Measurements from ENCODE around the gene BOLA2B.

The BOLA2B gene

GRCh38 chr16:30147843-30148510 lies 45.5 kb downstream of the BOLA2B start:
- Histone ChIP-seq H3K27ac (ENCODE audit: low read length, poor library complexity, severe bottlenecking) (no peak overlapping the region), H3K79me1 (replicated peaks; ENCODE audit: low read length, poor library complexity, severe bottlenecking) (no peaks in the 10 kb centered on the region), H2AK5ac (ENCODE audit: low read length, severe bottlenecking) (no peak overlapping the region), H3K23ac (ENCODE audit: low read length in 2 of 2) (no peak overlapping the region), H2AFZ (ENCODE audit: low read depth, low read length) (no peak overlapping the region), H3K9me3 (ENCODE audit: control insufficient read depth, low read length) (peaks cover 10% of the 10 kb centered on the region), H3K4me1 (ENCODE audit: control insufficient read depth, insufficient read depth, low read depth, low read length) (no peaks in the 10 kb centered on the region), H3K4ac (ENCODE audit: low read depth in 1 of 2, low read length in 2 of 2) (no peak overlapping the region), H2BK12ac (ENCODE audit: low read length in 2 of 2) (no peak overlapping the region), H3K36me3 (ENCODE audit: control insufficient read depth in 1 of 2, insufficient read depth in 2 of 2, low read depth in 1 of 2, low read length in 2 of 2) (no peaks in the 10 kb centered on the region), H3K4me2 (ENCODE audit: low read length, poor library complexity, severe bottlenecking) (no peak overlapping the region), H3K4me3 (ENCODE audit: insufficient read depth in 1 of 2, low read depth in 1 of 2, low read length in 2 of 2) (no peak overlapping the region), H3K27me3 (ENCODE audit: control insufficient read depth in 1 of 2, insufficient read depth in 1 of 2, low read length in 2 of 2) (peaks cover 0 to 5% of the 10 kb centered on the region in 2 experiments), H3K14ac (ENCODE audit: low read length in 2 of 2) (no peak overlapping the region), H4K8ac (ENCODE audit: low read length) (no peak overlapping the region), H2BK15ac (ENCODE audit: low read depth, poor library complexity, severe bottlenecking) (no peak overlapping the region), H3K9ac (ENCODE audit: low read length) (no peak overlapping the region), H2BK120ac (ENCODE audit: low read depth, low read length) (no peak overlapping the region), H3K18ac (ENCODE audit: low read depth in 1 of 2, low read length in 2 of 2) (no peak overlapping the region), H4K91ac (ENCODE audit: low read length) (no peak overlapping the region), H2BK5ac (ENCODE audit: low read depth, low read length, poor library complexity, severe bottlenecking) (no peak overlapping the region)
- DNase-seq = no peak
- WGBS = 83% methylated on average over 2 of the region's 3 CpGs

- WGBS = 78% methylated on average over 1 of the region's 1 CpG
- H3K4me1 ChIP-seq (ENCODE audit: control insufficient read depth, insufficient read depth, low read depth, low read length) = no peaks in the 10 kb centered on the region
- no peak overlapping the region for H3K27ac ChIP-seq (ENCODE audit: low read length, poor library complexity, severe bottlenecking)
- no peak overlapping the region for H2AFZ ChIP-seq (ENCODE audit: low read depth, low read length)
- no peak overlapping the region for H4K91ac ChIP-seq (ENCODE audit: low read length)
- no peaks in the 10 kb centered on the region for H3K36me3 ChIP-seq (ENCODE audit: control insufficient read depth in 1 of 2, insufficient read depth in 2 of 2, low read depth in 1 of 2, low read length in 2 of 2)
- H2BK15ac ChIP-seq (ENCODE audit: low read depth, poor library complexity, severe bottlenecking) = no peak overlapping the region
- H4K8ac ChIP-seq (ENCODE audit: low read length) = no peak overlapping the region
- no peak overlapping the region for H2BK120ac ChIP-seq (ENCODE audit: low read depth, low read length)
- no peak overlapping the region for H3K18ac ChIP-seq (ENCODE audit: low read depth in 1 of 2, low read length in 2 of 2)
- no peak overlapping the region for H3K4me2 ChIP-seq (ENCODE audit: low read length, poor library complexity, severe bottlenecking)
- no peak overlapping the region for H3K4ac ChIP-seq (ENCODE audit: low read depth in 1 of 2, low read length in 2 of 2)
- peaks cover 0 to 6% of the 10 kb centered on the region in 2 experiments for H3K27me3 ChIP-seq (ENCODE audit: control insufficient read depth in 1 of 2, insufficient read depth in 1 of 2, low read length in 2 of 2)
- no peak for DNase-seq
- H2BK12ac ChIP-seq (ENCODE audit: low read length in 2 of 2) = no peak overlapping the region
- no peak overlapping the region for H3K9ac ChIP-seq (ENCODE audit: low read length)
- H2AK5ac ChIP-seq (ENCODE audit: low read length, severe bottlenecking) = no peak overlapping the region
- H3K4me3 ChIP-seq (ENCODE audit: insufficient read depth in 1 of 2, low read depth in 1 of 2, low read length in 2 of 2) = no peak overlapping the region
- H3K14ac ChIP-seq (ENCODE audit: low read length in 2 of 2) = no peak overlapping the region
- no peaks in the 10 kb centered on the region for H3K79me1 ChIP-seq (replicated peaks; ENCODE audit: low read length, poor library complexity, severe bottlenecking)
- H3K9me3 ChIP-seq (ENCODE audit: control insufficient read depth, low read length) = peaks cover 10% of the 10 kb centered on the region
- no peak overlapping the region for H3K23ac ChIP-seq (ENCODE audit: low read length in 2 of 2)
- no peak overlapping the region for H2BK5ac ChIP-seq (ENCODE audit: low read depth, low read length, poor library complexity, severe bottlenecking)
These were observed 47.8 kb downstream of the BOLA2B start for GRCh38 chr16:30145657-30146056.

GRCh38 chr16:30144917-30145316 lies 48.5 kb downstream of the BOLA2B start:
- H3K23ac ChIP-seq (ENCODE audit: low read length in 2 of 2) = no peak overlapping the region
- H3K27ac ChIP-seq (ENCODE audit: low read length, poor library complexity, severe bottlenecking) = no peak overlapping the region
- H3K36me3 ChIP-seq (ENCODE audit: control insufficient read depth in 1 of 2, insufficient read depth in 2 of 2, low read depth in 1 of 2, low read length in 2 of 2) = no peaks in the 10 kb centered on the region
- H4K8ac ChIP-seq (ENCODE audit: low read length) = no peak overlapping the region
- H2BK5ac ChIP-seq (ENCODE audit: low read depth, low read length, poor library complexity, severe bottlenecking) = no peak overlapping the region
- H3K9ac ChIP-seq (ENCODE audit: low read length) = no peak overlapping the region
- no peak overlapping the region for H2BK15ac ChIP-seq (ENCODE audit: low read depth, poor library complexity, severe bottlenecking)
- no peak overlapping the region for H3K4me2 ChIP-seq (ENCODE audit: low read length, poor library complexity, severe bottlenecking)
- H3K9me3 ChIP-seq (ENCODE audit: control insufficient read depth, low read length) = peaks cover 10% of the 10 kb centered on the region
- no peak overlapping the region for H2AFZ ChIP-seq (ENCODE audit: low read depth, low read length)
- H3K79me1 ChIP-seq (replicated peaks; ENCODE audit: low read length, poor library complexity, severe bottlenecking) = no peaks in the 10 kb centered on the region
- H3K4me3 ChIP-seq (ENCODE audit: insufficient read depth in 1 of 2, low read depth in 1 of 2, low read length in 2 of 2) = no peak overlapping the region
- no peak overlapping the region for H4K91ac ChIP-seq (ENCODE audit: low read length)
- peaks cover 0 to 6% of the 10 kb centered on the region in 2 experiments for H3K27me3 ChIP-seq (ENCODE audit: control insufficient read depth in 1 of 2, insufficient read depth in 1 of 2, low read length in 2 of 2)
- no peak overlapping the region for H2BK120ac ChIP-seq (ENCODE audit: low read depth, low read length)
- H2AK5ac ChIP-seq (ENCODE audit: low read length, severe bottlenecking) = no peak overlapping the region
- no peak for DNase-seq
- no peaks in the 10 kb centered on the region for H3K4me1 ChIP-seq (ENCODE audit: control insufficient read depth, insufficient read depth, low read depth, low read length)
- H3K14ac ChIP-seq (ENCODE audit: low read length in 2 of 2) = no peak overlapping the region
- WGBS = no CpG with 5 or more reads among the region's 1 CpG
- H2BK12ac ChIP-seq (ENCODE audit: low read length in 2 of 2) = no peak overlapping the region
- no peak overlapping the region for H3K4ac ChIP-seq (ENCODE audit: low read depth in 1 of 2, low read length in 2 of 2)
- no peak overlapping the region for H3K18ac ChIP-seq (ENCODE audit: low read depth in 1 of 2, low read length in 2 of 2)

GRCh38 chr16:30144017-30144416 lies 49.4 kb downstream of the BOLA2B start:
- Histone ChIP-seq H3K79me1 (replicated peaks; ENCODE audit: low read length, poor library complexity, severe bottlenecking) (no peaks in the 10 kb centered on the region), H3K4ac (ENCODE audit: low read depth in 1 of 2, low read length in 2 of 2) (no peak overlapping the region), H2BK12ac (ENCODE audit: low read length in 2 of 2) (no peak overlapping the region), H3K4me1 (ENCODE audit: control insufficient read depth, insufficient read depth, low read depth, low read length) (no peaks in the 10 kb centered on the region), H2AFZ (ENCODE audit: low read depth, low read length) (no peak overlapping the region), H3K9me3 (ENCODE audit: control insufficient read depth, low read length) (peaks cover 1% of the 10 kb centered on the region), H2BK120ac (ENCODE audit: low read depth, low read length) (no peak overlapping the region), H3K27me3 (ENCODE audit: control insufficient read depth in 1 of 2, insufficient read depth in 1 of 2, low read length in 2 of 2) (peaks cover 0 to 6% of the 10 kb centered on the region in 2 experiments), H4K8ac (ENCODE audit: low read length) (no peak overlapping the region), H4K91ac (ENCODE audit: low read length) (no peak overlapping the region), H3K4me3 (ENCODE audit: insufficient read depth in 1 of 2, low read depth in 1 of 2, low read length in 2 of 2) (no peak overlapping the region), H3K27ac (ENCODE audit: low read length, poor library complexity, severe bottlenecking) (no peak overlapping the region), H3K9ac (ENCODE audit: low read length) (no peak overlapping the region), H2AK5ac (ENCODE audit: low read length, severe bottlenecking) (no peak overlapping the region), H3K14ac (ENCODE audit: low read length in 2 of 2) (no peak overlapping the region), H3K36me3 (ENCODE audit: control insufficient read depth in 1 of 2, insufficient read depth in 2 of 2, low read depth in 1 of 2, low read length in 2 of 2) (no peaks in the 10 kb centered on the region), H3K4me2 (ENCODE audit: low read length, poor library complexity, severe bottlenecking) (no peak overlapping the region), H3K18ac (ENCODE audit: low read depth in 1 of 2, low read length in 2 of 2) (no peak overlapping the region), H2BK15ac (ENCODE audit: low read depth, poor library complexity, severe bottlenecking) (no peak overlapping the region), H2BK5ac (ENCODE audit: low read depth, low read length, poor library complexity, severe bottlenecking) (no peak overlapping the region), H3K23ac (ENCODE audit: low read length in 2 of 2) (no peak overlapping the region)
- no peak for DNase-seq

Data from mesenchymal stem cell (in vitro differentiated cells and primary cell).